ENCODE measurements around the gene RANBP9. TPM values are rescaled to one million over a fixed set of nuclear protein-coding genes. Genes with fewer than 3 reads are reported as not detected.

The RANBP9 gene
- total RNA-seq, 2 donors from 2014 or later = 32.5 to 33.9 TPM

GRCh38 chr6:13615792-13616120, 95.9 kb downstream of the RANBP9 start:
- DNase-seq (peak; percentile 73 to 80), ATAC-seq (peak; percentile 55)
- intact Hi-C loops (cut with DNase I, micrococcal nuclease) = loop anchor here (10.0 kb wide), 2 partner anchors 89 to 149 kb away; no protein-coding TSS in a partner anchor

GRCh38 chr6:13614926-13615791, 96.5 kb downstream of the RANBP9 start, which contains the start of gene NOL7:
Gene NOL7 (plus strand): TSS chr6:13615335. CDS start chr6:13615359, 24 bp downstream.
- DNase-seq (peak; percentile 97), ATAC-seq (peak; percentile 93)
- intact Hi-C loops (cut with DNase I, micrococcal nuclease) = loop anchor here (10.0 kb wide), 2 partner anchors 90 to 150 kb away; no protein-coding TSS in a partner anchor

- DNase-seq (peak; percentile 47 to 74), ATAC-seq (peak; percentile 57)
- intact Hi-C loops (cut with DNase I, micrococcal nuclease) = loop anchor here (10.0 kb wide), 2 partner anchors 90 to 150 kb away; no protein-coding TSS in a partner anchor
Observed at GRCh38 chr6:13614126-13614925, 97.3 kb downstream of the RANBP9 start.

- no peak for ATAC-seq
- no peak for DNase-seq
- intact Hi-C loops (cut with DNase I, micrococcal nuclease) = loop anchor here (10.0 kb wide), 2 partner anchors 92 to 152 kb away; no protein-coding TSS in a partner anchor
Observed at GRCh38 chr6:13613029-13613594, 98.5 kb downstream of the RANBP9 start.

GRCh38 chr6:13611715-13612114, 99.9 kb downstream of the RANBP9 start:
- DNase-seq (no peak), ATAC-seq (no peak)
- intact Hi-C loops (cut with DNase I, micrococcal nuclease) = loop anchor here (10.0 kb wide), 2 partner anchors 93 to 153 kb away; no protein-coding TSS in a partner anchor

GRCh38 chr6:13605634-13606033, 106.0 kb downstream of the RANBP9 start:
- DNase-seq = no peak
- intact Hi-C loops (cut with DNase I, micrococcal nuclease) = no loop called here
- no peak for ATAC-seq

GRCh38 chr6:13604546-13605416, 106.9 kb downstream of the RANBP9 start:
- intact Hi-C loops (cut with DNase I, micrococcal nuclease) = no loop called here
- no peak for DNase-seq
- ATAC-seq = no peak

- DNase-seq = no peak
- intact Hi-C loops (cut with DNase I, micrococcal nuclease) = no loop called here
- ATAC-seq = no peak
Observed at GRCh38 chr6:13604135-13604534, 107.5 kb downstream of the RANBP9 start.

- no peak for ATAC-seq
- intact Hi-C loops (cut with DNase I, micrococcal nuclease) = no loop called here
- no peak for DNase-seq
Observed at GRCh38 chr6:13600036-13600435, 111.6 kb downstream of the RANBP9 start.

GRCh38 chr6:13597073-13597472, 114.6 kb downstream of the RANBP9 start:
- intact Hi-C loops (cut with DNase I, micrococcal nuclease) = no loop called here
- ATAC-seq (no peak), DNase-seq (no peak)

GRCh38 chr6:13593720-13594119, 117.9 kb downstream of the RANBP9 start:
- DNase-seq (no peak), ATAC-seq (no peak)
- intact Hi-C loops (cut with DNase I, micrococcal nuclease) = no loop called here

- no peak for DNase-seq
- intact Hi-C loops (cut with DNase I, micrococcal nuclease) = no loop called here
- ATAC-seq = no peak
Observed at GRCh38 chr6:13593103-13593502, 118.5 kb downstream of the RANBP9 start.

GRCh38 chr6:13591205-13591921, 120.3 kb downstream of the RANBP9 start:
- ATAC-seq = no peak
- no peak for DNase-seq
- intact Hi-C loops (cut with DNase I, micrococcal nuclease) = no loop called here

- DNase-seq (no peak), ATAC-seq (no peak)
- intact Hi-C loops (cut with DNase I, micrococcal nuclease) = no loop called here
Observed at GRCh38 chr6:13590574-13591153, 121.0 kb downstream of the RANBP9 start.

GRCh38 chr6:13589801-13590200, 121.8 kb downstream of the RANBP9 start:
- DNase-seq (no peak), ATAC-seq (no peak)
- intact Hi-C loops (cut with DNase I, micrococcal nuclease) = no loop called here

GRCh38 chr6:13586603-13587542, 124.8 kb downstream of the RANBP9 start:
- no peak for DNase-seq
- intact Hi-C loops (cut with DNase I, micrococcal nuclease) = no loop called here
- ATAC-seq = no peak
